ENCODE data around the gene GJB3.
"Not testable (repeated sequence)": the region's sequence is repeated elsewhere in the genome, so short reads cannot be mapped to it uniquely, and the experiment has no call there.

GJB3 gene

GRCh38 chr1:34786521-34787325, 5.7 kb downstream of the GJB3 start:
- peak; percentile 82 for DNase-seq

GRCh38 chr1:34787461-34788420, 6.7 kb downstream of the GJB3 start:
- DNase-seq, result no peak

- no peak for DNase-seq
Measured at GRCh38 chr1:34790985-34791384, 10.0 kb downstream of the GJB3 start.

- DNase-seq, result no peak
Measured at GRCh38 chr1:34792424-34792823, 11.4 kb downstream of the GJB3 start.

GRCh38 chr1:34792868-34793727, 12.1 kb downstream of the GJB3 start, which contains the start of gene GJA4:
Gene GJA4, plus strand, starts transcription at chr1:34792999. Its CDS starts 1,215 bp downstream, at chr1:34794214.
- DNase-seq, result no peak

- no peak for DNase-seq
Measured at GRCh38 chr1:34794001-34794789, 13.2 kb downstream of the GJB3 start.

- no peak for DNase-seq
Measured at GRCh38 chr1:34794790-34795180, 13.8 kb downstream of the GJB3 start.

- DNase-seq, result no peak
Measured at GRCh38 chr1:34795916-34796315, 14.9 kb downstream of the GJB3 start.

- no peak for DNase-seq
Measured at GRCh38 chr1:34796990-34797389, 16.0 kb downstream of the GJB3 start.

- DNase-seq, result no peak
Measured at GRCh38 chr1:34800214-34800613, 19.2 kb downstream of the GJB3 start.

GRCh38 chr1:34803770-34804169, 22.8 kb downstream of the GJB3 start:
- no peak for DNase-seq

- DNase-seq, result no peak
Measured at GRCh38 chr1:34806396-34806795, 25.4 kb downstream of the GJB3 start.

- DNase-seq, result no peak
Measured at GRCh38 chr1:34808051-34808810, 27.2 kb downstream of the GJB3 start.

GRCh38 chr1:34810781-34811180, 29.8 kb downstream of the GJB3 start:
- not testable (repeated sequence) for DNase-seq

- no peak for DNase-seq
Measured at GRCh38 chr1:34816332-34816731, 35.3 kb downstream of the GJB3 start.

GRCh38 chr1:34816778-34817177, 35.8 kb downstream of the GJB3 start:
- no peak for DNase-seq

- DNase-seq, result not testable (repeated sequence)
Measured at GRCh38 chr1:34818862-34819261, 37.8 kb downstream of the GJB3 start.

- no peak for DNase-seq
Measured at GRCh38 chr1:34822202-34822601, 41.2 kb downstream of the GJB3 start.

- DNase-seq, result no peak
Measured at GRCh38 chr1:34824817-34825454, 43.9 kb downstream of the GJB3 start.

- no peak for DNase-seq
Measured at GRCh38 chr1:34825455-34826091, 44.6 kb downstream of the GJB3 start.
